ENCODE measurements around the gene HERC4.

GRCh38 chr10:68096913-68097516 is 21.9 kb upstream of the HERC4 start:
- TF ChIP-seq CTCF (IDR thresholded peaks at IDR 0.05; ENCODE audit: poor library complexity, severe bottlenecking) (no peak), RAD21 (conservative IDR thresholded peaks at IDR 0.05) (no peak), EP300 (conservative IDR thresholded peaks at IDR 0.05; ENCODE audit: poor library complexity, severe bottlenecking) (no peak), POLR2AphosphoS5 (IDR thresholded peaks at IDR 0.05) (no peak)
- TF ChIP-seq, protein P1, sequence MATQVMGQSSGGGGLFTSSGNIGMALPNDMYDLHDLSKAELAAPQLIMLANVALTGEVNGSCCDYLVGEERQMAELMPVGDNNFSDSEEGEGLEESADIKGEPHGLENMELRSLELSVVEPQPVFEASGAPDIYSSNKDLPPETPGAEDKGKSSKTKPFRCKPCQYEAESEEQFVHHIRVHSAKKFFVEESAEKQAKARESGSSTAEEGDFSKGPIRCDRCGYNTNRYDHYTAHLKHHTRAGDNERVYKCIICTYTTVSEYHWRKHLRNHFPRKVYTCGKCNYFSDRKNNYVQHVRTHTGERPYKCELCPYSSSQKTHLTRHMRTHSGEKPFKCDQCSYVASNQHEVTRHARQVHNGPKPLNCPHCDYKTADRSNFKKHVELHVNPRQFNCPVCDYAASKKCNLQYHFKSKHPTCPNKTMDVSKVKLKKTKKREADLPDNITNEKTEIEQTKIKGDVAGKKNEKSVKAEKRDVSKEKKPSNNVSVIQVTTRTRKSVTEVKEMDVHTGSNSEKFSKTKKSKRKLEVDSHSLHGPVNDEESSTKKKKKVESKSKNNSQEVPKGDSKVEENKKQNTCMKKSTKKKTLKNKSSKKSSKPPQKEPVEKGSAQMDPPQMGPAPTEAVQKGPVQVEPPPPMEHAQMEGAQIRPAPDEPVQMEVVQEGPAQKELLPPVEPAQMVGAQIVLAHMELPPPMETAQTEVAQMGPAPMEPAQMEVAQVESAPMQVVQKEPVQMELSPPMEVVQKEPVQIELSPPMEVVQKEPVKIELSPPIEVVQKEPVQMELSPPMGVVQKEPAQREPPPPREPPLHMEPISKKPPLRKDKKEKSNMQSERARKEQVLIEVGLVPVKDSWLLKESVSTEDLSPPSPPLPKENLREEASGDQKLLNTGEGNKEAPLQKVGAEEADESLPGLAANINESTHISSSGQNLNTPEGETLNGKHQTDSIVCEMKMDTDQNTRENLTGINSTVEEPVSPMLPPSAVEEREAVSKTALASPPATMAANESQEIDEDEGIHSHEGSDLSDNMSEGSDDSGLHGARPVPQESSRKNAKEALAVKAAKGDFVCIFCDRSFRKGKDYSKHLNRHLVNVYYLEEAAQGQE (IDR thresholded peaks at IDR 0.05; ENCODE audit: borderline replicate concordance), result no peak
